HS-5 (cell line): ENCODE results near the gene WNK2.
"Not testable (repeated sequence)": the region's sequence is repeated elsewhere in the genome, so short reads cannot be mapped to it uniquely, and the experiment has no call there.

ENCODE experiments used
- DNase-seq: peaks from one replicate; pipeline ENCODE4 v3.0.0-alpha.2; 2012; ENCODE audit warnings: low read depth

The WNK2 gene

GRCh38 chr9:93338196-93338595, 154.3 kb downstream of the WNK2 start:
- not testable (repeated sequence) for DNase-seq

- DNase-seq, result no peak
Measured at GRCh38 chr9:93340091-93340490, 156.2 kb downstream of the WNK2 start.

DNA sequence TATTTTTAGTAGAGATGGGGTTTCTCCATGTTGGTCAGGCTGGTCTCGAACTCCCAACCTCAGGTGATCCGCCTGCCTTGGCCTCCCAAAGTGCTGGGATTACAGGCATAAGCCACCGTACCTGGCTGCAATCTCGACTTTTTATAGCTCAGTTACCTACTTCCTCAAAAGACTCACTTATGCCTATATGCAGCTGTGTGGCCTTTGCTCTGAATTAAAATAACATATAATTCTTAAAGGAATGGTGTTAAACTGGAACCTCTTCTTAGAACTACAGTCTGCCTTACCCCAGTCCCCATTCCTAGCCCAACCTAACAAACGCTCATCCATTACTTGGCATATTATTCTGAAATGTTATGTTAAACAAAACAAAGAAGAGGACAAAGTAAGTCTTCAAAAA, 157.9 kb downstream of the WNK2 start:
- DNase-seq, result not testable (repeated sequence)

- not testable (repeated sequence) for DNase-seq
Measured at GRCh38 chr9:93342428-93342827, 158.5 kb downstream of the WNK2 start.

- no peak for DNase-seq
Measured at GRCh38 chr9:93343663-93344062, 159.7 kb downstream of the WNK2 start.

- DNase-seq, result no peak
Measured at GRCh38 chr9:93345643-93346230, 161.8 kb downstream of the WNK2 start.

GRCh38 chr9:93346231-93347112, 162.5 kb downstream of the WNK2 start:
- no peak for DNase-seq

DNA sequence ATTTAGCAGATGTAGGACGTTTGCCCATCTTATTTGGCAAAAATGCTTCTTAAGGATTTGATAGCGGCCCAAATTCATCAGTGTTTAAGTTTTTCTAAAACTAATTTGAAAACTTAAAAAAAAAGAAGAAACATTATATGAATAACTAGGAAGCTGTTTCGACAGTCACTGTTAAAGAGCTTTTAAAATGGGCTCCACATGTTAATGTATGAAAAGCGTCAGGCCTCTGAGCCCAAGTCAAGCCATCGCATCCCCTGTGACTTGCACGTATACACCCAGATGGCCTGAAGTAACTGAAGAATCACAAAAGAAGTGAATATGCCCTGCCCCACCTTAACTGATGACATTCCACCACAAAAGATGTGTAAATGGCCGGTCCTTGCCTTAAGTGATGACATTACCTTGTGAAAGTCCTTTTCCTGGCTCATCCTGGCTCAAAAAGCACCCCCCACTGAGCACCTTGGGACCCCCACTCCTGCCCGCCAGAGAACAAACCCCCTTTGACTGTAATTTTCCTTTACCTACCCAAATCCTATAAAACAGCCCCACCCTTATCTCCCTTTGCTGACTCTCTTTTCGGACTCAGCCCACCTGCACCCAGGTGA, 163.5 kb downstream of the WNK2 start:
- DNase-seq, result not testable (repeated sequence)

DNA sequence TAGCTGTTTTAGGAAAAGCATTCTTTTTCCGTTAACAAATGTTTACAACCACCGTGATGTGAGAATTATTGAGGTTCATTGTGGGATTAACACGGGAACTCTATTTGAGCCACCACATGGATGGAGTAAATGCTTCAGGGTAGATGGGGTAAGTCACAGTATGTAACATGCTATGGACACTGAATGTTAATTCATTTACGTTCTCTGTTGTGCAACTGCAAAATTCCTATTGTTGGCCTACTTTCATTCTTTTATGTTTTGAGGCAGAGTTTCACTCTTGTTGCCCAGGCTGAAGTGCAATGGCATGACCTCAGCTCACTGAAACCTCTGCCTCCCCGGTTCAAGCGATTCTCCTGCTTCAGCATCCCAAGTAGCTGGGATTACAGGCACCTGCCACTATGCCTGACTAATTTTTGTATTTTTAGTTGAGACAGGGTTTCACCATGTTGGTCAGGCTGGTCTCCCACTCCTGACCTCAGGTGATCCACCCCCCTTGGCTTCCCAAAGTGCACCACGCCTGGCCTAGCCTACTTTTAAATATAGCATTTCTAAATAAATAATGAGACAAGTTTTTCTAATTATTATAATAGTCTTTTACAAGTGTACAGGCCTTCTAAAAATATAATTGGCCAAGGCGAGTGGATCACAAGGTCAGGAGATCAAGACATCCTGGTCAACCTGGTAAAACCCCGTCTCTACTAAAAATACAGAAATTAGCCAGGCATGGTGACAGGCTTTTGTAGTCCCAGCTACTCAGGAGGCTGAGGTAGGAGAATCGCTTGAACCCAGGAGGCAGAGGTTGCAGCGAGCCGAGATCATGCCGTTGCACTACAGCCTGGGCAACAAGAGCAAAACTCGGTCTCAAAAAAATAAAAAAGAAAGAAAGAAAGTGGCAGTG, 169.7 kb downstream of the WNK2 start:
- not testable (repeated sequence) for DNase-seq

DNA sequence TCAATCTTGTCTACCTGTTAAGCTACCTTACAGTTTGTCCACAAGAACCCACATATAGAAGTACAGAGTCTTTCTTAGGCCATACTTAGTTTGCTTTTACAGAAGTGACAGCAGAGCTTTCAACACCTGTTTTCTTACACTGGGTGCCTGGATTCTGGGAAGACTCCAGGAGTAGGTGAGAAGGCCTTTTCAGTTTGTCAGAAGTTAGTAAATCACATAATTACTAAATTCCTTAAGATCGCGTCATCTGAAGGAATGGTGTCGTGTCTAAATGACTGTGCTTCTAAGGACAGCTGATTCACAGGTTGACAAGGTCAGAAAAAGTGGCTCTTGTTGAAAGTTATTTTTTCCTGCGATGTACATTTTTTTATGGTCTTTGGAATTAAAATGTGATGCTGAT, 170.5 kb downstream of the WNK2 start:
- peak; percentile 25 for DNase-seq

- no peak for DNase-seq
Measured at GRCh38 chr9:93355827-93356226, 171.9 kb downstream of the WNK2 start.

- DNase-seq, result no peak
Measured at GRCh38 chr9:93357649-93358048, 173.7 kb downstream of the WNK2 start.

DNA sequence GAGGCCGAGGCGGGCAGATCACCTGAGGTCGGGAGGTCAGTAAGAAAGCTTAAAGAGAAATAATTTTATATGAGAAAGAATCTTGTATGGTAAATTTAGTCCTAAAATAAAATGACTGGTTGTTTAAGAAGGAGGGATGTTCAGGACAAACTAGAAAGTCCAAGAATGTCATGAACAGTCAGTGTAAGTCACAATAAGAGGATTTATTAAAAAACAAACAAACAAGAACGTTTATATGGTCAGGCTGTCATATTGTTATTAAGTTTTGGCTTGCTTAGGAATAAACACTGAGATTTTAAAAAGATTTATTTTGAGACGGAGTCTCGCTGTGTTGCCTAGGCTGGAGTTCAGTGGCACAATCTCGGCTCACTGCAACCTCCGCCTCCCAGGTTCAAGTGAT, 176.0 kb downstream of the WNK2 start:
- DNase-seq, result not testable (repeated sequence)

DNA sequence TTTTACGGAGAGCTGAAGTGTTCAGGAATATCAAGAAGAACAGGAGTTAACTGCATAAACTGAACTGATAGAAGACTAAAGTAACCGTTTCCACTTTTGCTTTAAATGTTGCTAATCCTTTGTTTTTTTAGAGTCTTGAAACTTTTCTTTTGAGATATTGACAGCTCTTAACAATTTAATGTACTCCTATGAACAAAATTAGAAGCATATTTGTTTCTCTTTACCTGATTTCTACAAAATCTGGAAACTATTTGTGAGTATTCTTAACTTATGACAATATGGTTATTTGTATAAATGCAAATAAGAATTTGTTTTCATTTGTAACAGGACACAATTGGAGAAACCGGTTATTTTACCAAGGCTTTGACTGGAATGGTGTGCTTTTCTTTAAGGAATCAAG, 178.1 kb downstream of the WNK2 start:
- no peak for DNase-seq

- DNase-seq, result no peak
Measured at GRCh38 chr9:93364734-93365426, 180.9 kb downstream of the WNK2 start.

DNA sequence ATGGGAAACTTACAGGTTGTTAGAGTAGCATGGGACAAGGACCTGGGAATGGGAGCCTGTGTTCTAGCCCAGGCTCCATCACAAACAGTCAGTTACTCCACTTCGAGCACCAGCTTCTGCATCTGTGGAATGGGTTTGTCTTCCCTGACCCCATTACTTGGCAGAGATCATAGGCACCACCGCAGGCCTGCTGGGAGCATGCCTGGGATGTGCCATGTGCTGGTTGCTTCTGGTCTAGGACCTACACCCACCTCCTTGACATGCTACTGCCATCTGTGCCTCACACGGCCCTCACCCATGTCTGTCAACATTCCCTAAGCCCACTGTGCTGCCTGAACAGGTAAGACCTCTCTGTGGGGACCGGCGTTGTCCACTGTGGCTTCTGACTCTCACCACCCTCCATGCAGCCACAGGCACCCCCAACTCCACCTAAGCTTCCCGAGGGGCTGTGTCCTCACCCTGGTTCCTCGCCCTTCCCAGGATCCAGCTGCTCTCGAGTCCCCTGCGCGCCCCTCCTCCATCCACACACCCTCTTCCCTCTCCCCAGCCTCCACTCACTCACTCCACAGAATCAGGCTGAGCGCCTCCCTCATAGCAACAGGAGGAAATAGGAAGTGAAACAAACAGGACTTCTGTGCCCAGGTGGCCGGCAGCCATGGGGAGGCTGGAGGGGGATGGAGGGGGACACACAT, 181.6 kb downstream of the WNK2 start:
- DNase-seq, result no peak

- no peak for DNase-seq
Measured at GRCh38 chr9:93366119-93366447, 182.1 kb downstream of the WNK2 start.

DNA sequence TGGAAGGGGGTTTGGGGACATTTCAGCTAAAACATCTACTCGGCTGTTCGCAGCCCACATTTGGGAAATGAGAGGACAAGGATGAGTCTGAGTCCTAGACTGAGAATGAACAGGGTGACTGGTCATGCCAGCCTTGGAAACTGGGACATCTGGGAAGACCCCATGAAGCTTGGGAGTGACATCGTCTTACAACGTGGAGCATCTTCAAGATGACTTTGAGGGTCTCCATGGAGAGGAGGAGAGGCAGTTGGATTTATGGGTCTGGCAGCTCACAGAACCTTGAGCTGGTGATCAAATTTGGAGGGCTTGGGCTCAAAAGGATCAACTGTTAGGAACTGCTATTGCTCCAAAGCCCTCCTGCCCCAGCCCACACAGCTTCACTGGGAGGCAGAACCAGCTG, 182.5 kb downstream of the WNK2 start:
- not testable (repeated sequence) for DNase-seq

GRCh38 chr9:93368437-93368836, 184.5 kb downstream of the WNK2 start:
- no peak for DNase-seq

DNA sequence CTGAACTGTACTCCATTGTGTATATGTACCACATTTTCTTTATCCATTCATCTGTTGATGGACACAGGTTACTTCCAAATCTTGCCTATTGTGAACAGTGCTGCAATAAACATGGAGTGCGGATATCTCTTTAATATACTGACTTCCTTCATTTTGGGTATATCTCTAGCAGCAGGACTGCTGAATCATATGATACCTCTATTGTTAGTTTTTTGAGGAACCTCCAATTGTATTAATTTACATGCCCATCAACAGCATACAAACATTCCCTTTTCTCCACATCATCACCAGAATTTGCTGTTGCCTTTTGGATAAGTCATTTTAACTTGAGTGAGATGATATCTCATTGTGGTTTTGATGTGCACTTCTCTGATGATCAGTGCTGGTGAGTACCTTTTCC, 185.7 kb downstream of the WNK2 start:
- no peak for DNase-seq
